ENCODE measurements around the gene CDK5RAP1. TPM values are rescaled to one million over a fixed set of nuclear protein-coding genes. Genes with fewer than 3 reads are reported as not detected.
A peak's percentile ranks its signal among the peaks of the same experiment; 100 is the strongest.

CDK5RAP1 gene
- total RNA-seq = 10 to 100 TPM; 21.3 to 34.6 (median 33.2) TPM
- 10 to 100 TPM; 35.6 to 93.0 (median 60.9) TPM for polyA plus RNA-seq
- long read RNA-seq, donor 1, partial matches to known transcripts = 0 of 1 reads
- long read RNA-seq, donor 1, other reads (novel, unspliced or antisense) = 0 of 1 reads
- long read RNA-seq, donor 2, partial matches to known transcripts = 0 of 3 reads
- long read RNA-seq, donor 2, other reads (novel, unspliced or antisense) = 0 of 3 reads

DNA sequence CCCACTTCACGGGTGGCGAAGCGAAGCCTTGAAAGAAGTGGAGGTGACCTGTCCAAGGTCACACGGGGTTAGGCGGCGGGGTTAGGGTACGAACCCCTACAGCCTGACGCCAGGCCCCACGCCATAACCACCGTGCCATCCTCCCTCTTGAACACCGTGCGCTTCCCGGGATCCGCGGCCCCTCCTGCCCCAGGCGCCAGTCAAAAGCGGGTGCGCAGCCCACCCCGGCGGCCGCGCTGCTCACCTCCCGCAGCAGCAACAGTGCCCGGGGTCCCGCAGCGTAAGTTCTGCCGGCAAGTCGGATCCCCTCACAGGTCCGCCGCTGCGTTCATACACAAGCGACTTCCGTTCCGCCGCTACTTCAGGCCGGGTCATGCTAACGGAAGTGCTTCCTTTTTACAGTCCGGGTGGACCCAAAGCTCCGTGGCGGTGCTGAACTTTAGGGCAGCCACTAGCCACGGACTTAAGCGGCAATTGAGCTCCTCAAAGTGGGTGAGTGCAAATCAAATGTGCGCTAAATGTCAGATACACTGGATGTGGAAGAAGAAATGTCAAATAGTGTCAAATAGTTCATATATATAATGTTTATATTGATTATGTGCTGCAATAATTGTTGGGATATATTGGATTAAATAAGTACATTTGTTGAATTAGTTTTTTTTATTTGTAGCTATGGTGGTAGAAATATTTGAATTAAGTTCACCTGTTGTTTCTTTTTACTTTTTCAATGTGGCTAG, at the start of gene CDK5RAP1:
TSS of gene CDK5RAP1 (minus strand) at position 336 of the 737 bp plus-strand sequence. CDS start 4,455 bp downstream, outside the sequence.
- intact Hi-C loops (cut with DNase I; ENCODE audit: low total_unique reads) = no loop called here
- Histone ChIP-seq H3K9me3 (no peaks in the 10 kb centered on the region), H3K36me3 (peaks cover 0 to 19% (median 3%) of the 10 kb centered on the region in 6 donors), H3K27ac (peak within 1 kb of the TSS; percentile 6 to 86 (median 72)), H3K4me3 (peak within 1 kb of the TSS; percentile 79 to 99 (median 96)), H3K4me1 (peaks cover 16 to 63% (median 43%) of the 10 kb centered on the region in 6 donors), H3K27me3 (replicated peaks in 1 of 7) (no peaks in the 10 kb centered on the region)
- WGBS, 5 donors = 0% methylated on average over 26 to 43 of the region's 43 CpGs
- DNase-seq = peak; percentile 95
- no peak for TF ChIP-seq POLR2A (IDR thresholded peaks at IDR 0.05)
- TF ChIP-seq, protein P1, sequence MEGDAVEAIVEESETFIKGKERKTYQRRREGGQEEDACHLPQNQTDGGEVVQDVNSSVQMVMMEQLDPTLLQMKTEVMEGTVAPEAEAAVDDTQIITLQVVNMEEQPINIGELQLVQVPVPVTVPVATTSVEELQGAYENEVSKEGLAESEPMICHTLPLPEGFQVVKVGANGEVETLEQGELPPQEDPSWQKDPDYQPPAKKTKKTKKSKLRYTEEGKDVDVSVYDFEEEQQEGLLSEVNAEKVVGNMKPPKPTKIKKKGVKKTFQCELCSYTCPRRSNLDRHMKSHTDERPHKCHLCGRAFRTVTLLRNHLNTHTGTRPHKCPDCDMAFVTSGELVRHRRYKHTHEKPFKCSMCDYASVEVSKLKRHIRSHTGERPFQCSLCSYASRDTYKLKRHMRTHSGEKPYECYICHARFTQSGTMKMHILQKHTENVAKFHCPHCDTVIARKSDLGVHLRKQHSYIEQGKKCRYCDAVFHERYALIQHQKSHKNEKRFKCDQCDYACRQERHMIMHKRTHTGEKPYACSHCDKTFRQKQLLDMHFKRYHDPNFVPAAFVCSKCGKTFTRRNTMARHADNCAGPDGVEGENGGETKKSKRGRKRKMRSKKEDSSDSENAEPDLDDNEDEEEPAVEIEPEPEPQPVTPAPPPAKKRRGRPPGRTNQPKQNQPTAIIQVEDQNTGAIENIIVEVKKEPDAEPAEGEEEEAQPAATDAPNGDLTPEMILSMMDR (IDR thresholded peaks at IDR 0.05 in 8 of 11, conservative IDR thresholded peaks at IDR 0.05 in 3 of 11) = peak in 2 of 11 experiments; percentile 8 to 19
- peak; percentile 84 to 93 (median 88) for TF ChIP-seq POLR2AphosphoS5 (IDR thresholded peaks at IDR 0.05)

DNA sequence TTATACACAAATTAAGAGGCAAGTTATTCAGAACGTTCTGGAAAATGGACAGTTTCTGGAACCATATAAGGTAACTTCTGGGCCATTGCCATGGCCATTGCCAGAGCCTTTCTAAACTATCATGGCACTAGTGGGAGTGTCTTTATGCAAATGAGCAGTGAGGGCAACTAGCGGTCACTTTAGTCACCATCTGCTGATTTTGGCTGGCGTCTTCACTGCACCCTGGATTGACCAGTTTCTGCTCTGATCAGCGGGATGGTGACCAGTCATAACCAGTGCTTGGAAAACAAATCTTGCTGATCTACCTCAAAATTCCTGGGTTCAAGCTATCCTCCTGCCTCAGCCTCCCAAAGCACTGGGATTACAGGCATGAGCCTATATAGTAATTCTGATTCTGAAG, 49.5 kb upstream of the CDK5RAP1 start:
- H3K27me3 ChIP-seq (replicated peaks in 1 of 7) = no peaks in the 10 kb centered on the region
- DNase-seq = no peak
- WGBS, 5 donors = 70 to 82% (median 79%) methylated on average over 4 of the region's 4 CpGs
- no peak overlapping the region for H3K4me3 ChIP-seq
- H3K27ac ChIP-seq = no peak overlapping the region
- no peaks in the 10 kb centered on the region for H3K4me1 ChIP-seq
- H3K36me3 ChIP-seq = no peaks in the 10 kb centered on the region
- TF ChIP-seq POLR2A (IDR thresholded peaks at IDR 0.05) (no peak), POLR2AphosphoS5 (IDR thresholded peaks at IDR 0.05) (no peak)
- TF ChIP-seq, protein P1 (IDR thresholded peaks at IDR 0.05 in 8 of 11, conservative IDR thresholded peaks at IDR 0.05 in 3 of 11) = no peak
- peaks cover 0 to 6% (median 0%) of the 10 kb centered on the region in 8 donors for H3K9me3 ChIP-seq
- intact Hi-C loops (cut with DNase I; ENCODE audit: low total_unique reads) = no loop called here

DNA sequence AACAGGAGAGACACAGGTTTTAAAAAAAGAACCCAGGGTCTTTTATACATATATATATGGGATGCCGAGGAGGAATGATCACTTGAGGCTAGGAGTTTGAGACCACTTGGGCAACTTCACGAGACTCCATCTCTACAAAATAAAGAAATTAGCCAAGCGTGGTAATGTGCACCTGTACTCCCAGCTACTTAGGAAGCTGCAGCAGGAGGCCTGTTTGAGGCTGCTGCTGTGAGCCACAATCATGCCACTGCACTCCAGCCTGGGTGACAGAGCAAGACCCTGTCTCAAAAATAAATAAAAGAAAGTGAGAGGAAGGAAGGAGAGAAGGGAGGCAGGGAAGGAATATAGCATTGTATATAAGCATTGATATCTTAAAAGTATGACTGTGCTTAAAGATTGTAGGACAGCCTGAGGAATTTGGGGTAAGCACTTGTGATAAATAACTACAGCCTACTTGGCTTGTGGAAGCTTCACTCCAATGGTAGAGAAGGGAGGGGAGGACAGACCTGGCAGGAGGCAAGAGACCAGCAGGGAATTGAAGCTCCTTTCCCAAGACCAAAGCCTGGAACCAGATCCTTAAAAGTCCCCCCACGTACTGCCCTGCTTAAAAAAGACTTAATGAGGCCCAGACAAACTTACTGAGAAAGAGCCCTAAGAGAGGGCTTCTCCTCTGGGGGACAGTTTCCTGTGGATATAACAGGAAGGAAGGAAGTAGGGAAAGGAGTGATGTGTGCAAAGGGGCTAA, 44.7 kb upstream of the CDK5RAP1 start:
- TF ChIP-seq POLR2A (IDR thresholded peaks at IDR 0.05) (no peak), POLR2AphosphoS5 (IDR thresholded peaks at IDR 0.05) (no peak)
- TF ChIP-seq, protein P1 (IDR thresholded peaks at IDR 0.05 in 8 of 11, conservative IDR thresholded peaks at IDR 0.05 in 3 of 11) = no peak
- Histone ChIP-seq H3K36me3 (no peaks in the 10 kb centered on the region), H3K27ac (no peak overlapping the region), H3K4me3 (no peak overlapping the region), H3K27me3 (replicated peaks in 1 of 7) (peaks cover 0 to 9% (median 0%) of the 10 kb centered on the region in 7 donors), H3K9me3 (peaks cover 0 to 6% (median 0%) of the 10 kb centered on the region in 8 donors), H3K4me1 (peaks cover 0 to 32% (median 18%) of the 10 kb centered on the region in 6 donors)
- no peak for DNase-seq
- 68 to 89% (median 79%) methylated on average over 4 of the region's 4 CpGs for WGBS, 5 donors
- intact Hi-C loops (cut with DNase I; ENCODE audit: low total_unique reads) = no loop called here

Measured in spleen (tissue), 13 donors.